ENCODE data around the gene PRXL2B. TPM values are rescaled to one million over a fixed set of nuclear protein-coding genes. Genes with fewer than 3 reads are reported as not detected.
A peak's percentile ranks its signal among the peaks of the same experiment; 100 is the strongest.

The PRXL2B gene
- total and polyA plus RNA-seq, 7 donors = 0.97 to 3.9 (median 2.6) TPM

DNA sequence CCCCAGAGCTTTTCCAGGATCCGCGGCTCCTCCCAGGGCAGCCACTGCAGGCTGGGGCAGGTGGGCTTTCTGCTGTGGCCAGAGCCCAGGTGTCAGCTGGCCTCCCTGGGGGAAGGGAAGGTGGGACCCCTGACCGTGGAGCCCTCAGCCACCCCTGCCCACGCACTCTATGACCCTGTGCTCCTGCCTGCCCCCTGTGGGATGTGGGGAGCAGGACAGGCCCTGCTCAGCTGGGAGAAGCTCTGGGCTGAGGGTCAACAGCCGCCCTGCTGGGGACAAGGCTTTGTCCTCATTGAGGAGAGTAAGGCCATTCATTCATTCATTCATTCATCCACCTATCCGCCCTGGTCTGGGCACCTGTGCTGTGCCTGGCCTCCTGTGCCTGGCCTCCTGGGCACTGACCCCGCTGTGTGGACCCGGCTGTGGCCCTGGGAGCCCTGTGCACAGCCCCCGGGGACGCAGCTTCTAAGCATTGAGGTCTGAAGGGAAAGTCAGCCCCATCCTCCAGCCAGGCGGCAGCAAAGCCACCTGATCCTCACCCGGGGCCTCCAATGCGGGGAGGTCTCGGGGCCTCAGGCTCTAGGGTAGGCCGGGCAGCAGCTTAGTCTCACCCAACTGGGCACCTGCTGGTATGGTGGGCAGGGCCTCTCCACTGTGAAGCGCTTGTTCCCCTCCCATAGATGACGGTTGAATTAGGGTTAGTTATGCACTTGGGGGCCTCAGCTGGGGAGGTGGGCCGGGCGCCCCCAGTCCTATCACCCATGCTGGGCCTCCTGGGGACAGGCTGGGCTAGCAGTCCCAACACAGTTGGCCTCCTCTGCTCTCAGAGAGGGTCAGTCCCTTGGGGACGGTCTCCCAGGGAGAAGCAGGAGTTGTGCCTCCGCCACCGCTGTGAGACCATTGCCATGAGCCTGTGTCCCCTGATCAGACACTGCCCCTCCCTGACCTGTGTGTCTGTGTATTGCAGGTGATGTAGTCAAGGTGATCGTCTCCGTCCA is 24.4 kb upstream of the PRXL2B start:
- no peaks in the 10 kb centered on the region for H3K4me1 ChIP-seq
- intact Hi-C loops (cut with DNase I) = no loop called here
- no peaks in the 10 kb centered on the region for H3K36me3 ChIP-seq (ENCODE audit: insufficient read depth in 1 of 2, low read depth in 1 of 2)
- H3K27me3 ChIP-seq (ENCODE audit: insufficient read depth in 3 of 3, low read length in 2 of 3) = peaks cover 0 to 6% (median 5%) of the 10 kb centered on the region in 3 donors
- H3K9me3 ChIP-seq = no peaks in the 10 kb centered on the region
- no peak overlapping the region for H3K27ac ChIP-seq
- 85 to 93% (median 88%) methylated on average over 21 to 24 of the region's 24 CpGs for WGBS, 3 donors
- TF ChIP-seq, protein P1, sequence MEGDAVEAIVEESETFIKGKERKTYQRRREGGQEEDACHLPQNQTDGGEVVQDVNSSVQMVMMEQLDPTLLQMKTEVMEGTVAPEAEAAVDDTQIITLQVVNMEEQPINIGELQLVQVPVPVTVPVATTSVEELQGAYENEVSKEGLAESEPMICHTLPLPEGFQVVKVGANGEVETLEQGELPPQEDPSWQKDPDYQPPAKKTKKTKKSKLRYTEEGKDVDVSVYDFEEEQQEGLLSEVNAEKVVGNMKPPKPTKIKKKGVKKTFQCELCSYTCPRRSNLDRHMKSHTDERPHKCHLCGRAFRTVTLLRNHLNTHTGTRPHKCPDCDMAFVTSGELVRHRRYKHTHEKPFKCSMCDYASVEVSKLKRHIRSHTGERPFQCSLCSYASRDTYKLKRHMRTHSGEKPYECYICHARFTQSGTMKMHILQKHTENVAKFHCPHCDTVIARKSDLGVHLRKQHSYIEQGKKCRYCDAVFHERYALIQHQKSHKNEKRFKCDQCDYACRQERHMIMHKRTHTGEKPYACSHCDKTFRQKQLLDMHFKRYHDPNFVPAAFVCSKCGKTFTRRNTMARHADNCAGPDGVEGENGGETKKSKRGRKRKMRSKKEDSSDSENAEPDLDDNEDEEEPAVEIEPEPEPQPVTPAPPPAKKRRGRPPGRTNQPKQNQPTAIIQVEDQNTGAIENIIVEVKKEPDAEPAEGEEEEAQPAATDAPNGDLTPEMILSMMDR (IDR thresholded peaks at IDR 0.05) = no peak
- H3K4me3 ChIP-seq = no peak overlapping the region
- ATAC-seq (no peak), DNase-seq (no peak)

DNA sequence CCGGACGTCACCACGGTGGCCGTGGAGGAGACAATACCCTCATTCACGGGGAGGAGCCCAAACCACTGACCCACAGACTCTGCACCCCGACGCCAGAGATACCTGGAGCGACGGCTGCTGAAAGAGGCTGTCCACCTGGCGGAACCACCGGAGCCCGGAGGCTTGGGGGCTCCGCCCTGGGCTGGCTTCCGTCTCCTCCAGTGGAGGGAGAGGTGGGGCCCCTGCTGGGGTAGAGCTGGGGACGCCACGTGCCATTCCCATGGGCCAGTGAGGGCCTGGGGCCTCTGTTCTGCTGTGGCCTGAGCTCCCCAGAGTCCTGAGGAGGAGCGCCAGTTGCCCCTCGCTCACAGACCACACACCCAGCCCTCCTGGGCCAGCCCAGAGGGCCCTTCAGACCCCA is 23.4 kb upstream of the PRXL2B start:
- Histone ChIP-seq H3K27ac (no peak overlapping the region), H3K9me3 (no peaks in the 10 kb centered on the region), H3K4me1 (no peaks in the 10 kb centered on the region), H3K27me3 (ENCODE audit: insufficient read depth in 3 of 3, low read length in 2 of 3) (peaks cover 0 to 6% (median 5%) of the 10 kb centered on the region in 3 donors), H3K4me3 (no peak overlapping the region), H3K36me3 (ENCODE audit: insufficient read depth in 1 of 2, low read depth in 1 of 2) (no peaks in the 10 kb centered on the region)
- WGBS, 3 donors = 80 to 92% (median 82%) methylated on average over 15 to 18 of the region's 18 CpGs
- no peak for ATAC-seq
- no peak for DNase-seq
- TF ChIP-seq, protein P1 (IDR thresholded peaks at IDR 0.05) = no peak
- intact Hi-C loops (cut with DNase I) = no loop called here

DNA sequence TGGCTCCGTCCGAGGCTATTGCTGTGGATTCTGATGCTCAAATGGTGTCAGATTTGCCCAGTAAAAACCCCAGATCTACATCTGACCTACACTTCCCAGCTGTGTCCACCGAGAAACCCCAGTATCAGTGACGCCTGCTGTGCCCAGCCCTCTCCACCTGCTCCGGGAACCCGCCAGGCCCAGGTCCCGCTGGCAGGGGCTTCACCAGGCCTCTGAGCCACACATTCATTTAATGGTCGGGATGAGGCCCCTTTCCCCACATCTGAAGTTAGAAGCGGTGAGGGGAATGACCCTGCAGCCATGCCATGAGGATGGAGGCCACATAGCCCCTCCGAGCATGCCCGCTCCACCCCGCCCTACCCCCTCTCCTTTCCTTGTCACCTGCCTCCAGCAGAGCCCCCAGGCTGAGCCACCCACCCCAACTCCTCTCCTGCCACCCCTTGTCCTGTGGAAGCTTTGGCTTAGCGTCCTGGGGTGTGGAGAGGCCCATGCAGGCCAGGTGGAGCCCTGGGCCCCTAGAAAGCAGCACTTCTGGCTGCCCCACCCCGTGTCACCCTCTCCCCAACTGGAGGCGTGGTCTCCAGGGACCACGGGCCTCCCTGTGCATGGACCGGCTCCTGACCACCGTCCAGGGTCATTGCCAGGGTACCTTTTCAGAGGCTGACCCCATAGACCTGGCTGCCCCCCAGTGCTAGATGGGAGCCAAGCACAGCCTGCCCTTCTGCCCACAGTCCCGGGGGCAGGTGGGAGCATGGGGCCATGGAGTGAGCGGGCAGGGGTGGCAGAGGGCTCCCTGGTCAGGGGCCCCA is 22.4 kb upstream of the PRXL2B start:
- Histone ChIP-seq H3K27ac (no peak overlapping the region), H3K36me3 (ENCODE audit: insufficient read depth in 1 of 2, low read depth in 1 of 2) (no peaks in the 10 kb centered on the region), H3K27me3 (ENCODE audit: insufficient read depth in 3 of 3, low read length in 2 of 3) (peaks cover 0 to 6% (median 5%) of the 10 kb centered on the region in 3 donors), H3K4me3 (no peak overlapping the region), H3K4me1 (no peaks in the 10 kb centered on the region), H3K9me3 (no peaks in the 10 kb centered on the region)
- peak in 1 of 2 donors; percentile 46 for DNase-seq
- WGBS, 3 donors = 65 to 69% (median 68%) methylated on average over 19 to 20 of the region's 20 CpGs
- intact Hi-C loops (cut with DNase I) = no loop called here
- TF ChIP-seq, protein P1 (IDR thresholded peaks at IDR 0.05) = no peak
- no peak for ATAC-seq

DNA sequence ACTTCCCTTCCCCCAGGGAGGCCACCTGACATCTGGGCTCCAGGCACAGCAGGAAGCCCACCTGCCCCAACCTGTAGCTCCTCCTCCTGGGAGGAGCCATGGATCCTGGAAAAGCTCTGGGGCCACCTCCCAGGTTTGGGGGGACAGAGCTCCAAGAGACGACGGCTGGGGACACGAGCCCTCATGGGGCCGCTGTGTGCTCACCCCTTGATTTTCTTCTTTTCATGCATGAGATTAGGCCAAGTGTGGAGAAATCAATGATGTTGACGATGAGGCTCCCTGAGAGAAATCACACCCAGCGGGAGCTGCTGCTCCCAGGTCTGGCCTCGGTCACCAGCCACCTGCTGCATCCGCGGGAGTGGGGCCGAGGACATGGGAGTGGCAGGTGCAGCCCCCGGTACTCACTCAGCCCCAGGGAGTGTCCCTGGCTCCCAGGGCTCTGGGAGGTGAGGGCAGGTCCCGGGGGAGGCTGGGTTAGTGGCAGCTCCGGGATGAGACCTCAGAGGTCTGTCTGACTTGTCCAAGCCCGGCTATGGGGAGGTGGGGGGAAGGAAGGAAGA is 21.7 kb upstream of the PRXL2B start:
- H3K4me1 ChIP-seq = no peaks in the 10 kb centered on the region
- intact Hi-C loops (cut with DNase I) = no loop called here
- no peaks in the 10 kb centered on the region for H3K9me3 ChIP-seq
- H3K36me3 ChIP-seq (ENCODE audit: insufficient read depth in 1 of 2, low read depth in 1 of 2) = no peaks in the 10 kb centered on the region
- no peak overlapping the region for H3K4me3 ChIP-seq
- no peak overlapping the region for H3K27ac ChIP-seq
- 33 to 38% (median 35%) methylated on average over 13 to 14 of the region's 14 CpGs for WGBS, 3 donors
- peaks cover 0 to 6% (median 5%) of the 10 kb centered on the region in 3 donors for H3K27me3 ChIP-seq (ENCODE audit: insufficient read depth in 3 of 3, low read length in 2 of 3)
- DNase-seq (peak in 1 of 2 donors; percentile 50), ATAC-seq (no peak)
- TF ChIP-seq, protein P1 (IDR thresholded peaks at IDR 0.05) = no peak

All from psoas muscle (tissue), 8 donors.